NCI-H2196 treated with DMSO at 0.1 percent for 48 hours (cell line): ENCODE data around the gene SLC22A12.
"Not testable (repeated sequence)": the region's sequence is repeated elsewhere in the genome, so short reads cannot be mapped to it uniquely, and the experiment has no call there.

Experiments used
- DNase-seq: peaks from one replicate; lab custom pipeline; 2025; ENCODE audit not compliant: unreplicated experiment; lab: John Stamatoyannopoulos, UW

The SLC22A12 gene

DNA sequence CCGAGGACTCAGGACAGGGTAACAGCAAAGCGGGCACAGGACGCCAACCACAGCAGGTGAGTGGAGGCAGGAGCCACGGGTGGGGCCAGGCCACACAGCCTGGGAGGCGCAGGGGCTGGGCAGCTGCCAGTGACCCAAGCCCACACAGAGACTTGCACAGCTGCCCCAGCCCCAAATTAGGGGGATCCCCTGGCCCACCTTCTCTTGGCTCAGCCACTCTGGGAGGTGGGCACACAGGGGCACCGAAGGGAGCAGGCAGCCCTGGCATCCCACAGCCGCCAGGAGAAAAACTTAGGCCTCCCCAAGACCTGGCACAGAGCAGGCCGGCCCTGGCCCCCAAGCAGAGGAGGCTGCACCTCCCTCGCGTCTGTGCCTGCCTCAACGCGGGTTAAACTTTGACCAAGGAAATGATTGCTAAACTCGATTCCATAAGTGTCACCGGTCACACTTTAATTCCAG is at the start of gene SLC22A12:
Gene SLC22A12 (plus strand): TSS at position 458 of the 459 bp plus-strand sequence. CDS start 337 bp downstream, outside the sequence.
- no peak for DNase-seq

GRCh38 chr11:64542172-64543125 is 48.6 kb upstream of the SLC22A12 start:
- DNase-seq, result no peak

- no peak for DNase-seq
Measured at GRCh38 chr11:64543818-64544217, 47.2 kb upstream of the SLC22A12 start.

GRCh38 chr11:64544616-64545296 is 46.3 kb upstream of the SLC22A12 start:
- no peak for DNase-seq

DNA sequence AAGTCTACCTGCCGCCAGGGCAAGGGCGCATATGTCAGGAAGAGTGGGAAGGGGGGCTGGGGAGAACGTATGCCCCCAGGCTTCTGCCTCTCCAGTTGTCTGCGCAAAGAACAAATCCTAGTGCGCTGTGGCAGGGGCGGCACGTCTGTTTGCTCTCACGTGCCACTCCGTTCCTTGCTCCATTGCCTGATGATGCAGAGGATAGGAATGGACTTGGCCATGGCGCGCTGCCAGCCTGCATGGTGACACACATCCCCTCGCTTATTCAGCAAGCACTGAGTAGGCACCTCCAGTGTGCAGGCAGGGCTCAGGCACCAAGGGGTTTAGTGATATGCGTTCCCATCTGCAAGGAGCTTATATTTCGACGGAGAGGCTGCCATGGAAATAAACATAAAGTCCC is 45.4 kb upstream of the SLC22A12 start:
- no peak for DNase-seq

GRCh38 chr11:64546176-64546575 is 44.8 kb upstream of the SLC22A12 start:
- DNase-seq, result no peak

DNA sequence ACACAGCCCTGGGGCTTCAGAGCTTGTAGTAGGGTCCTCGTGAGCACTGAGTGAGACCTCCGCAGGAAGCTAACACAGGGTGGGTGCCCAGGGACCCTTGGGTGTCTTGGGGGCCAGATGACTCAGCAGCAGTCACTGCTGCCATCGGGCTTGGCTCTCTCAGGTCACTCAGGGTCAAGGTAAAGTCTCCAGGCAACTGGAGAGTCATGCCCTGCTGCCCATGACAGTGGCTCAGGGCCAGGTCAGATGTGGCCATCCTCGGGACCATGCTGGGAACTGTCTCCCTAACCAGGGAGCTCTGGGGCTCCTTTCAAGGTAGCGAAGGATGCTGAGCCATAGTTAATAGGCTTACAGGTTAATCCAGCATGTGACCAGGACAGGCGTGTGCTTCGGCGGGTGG is 44.4 kb upstream of the SLC22A12 start:
- DNase-seq, result no peak

DNA sequence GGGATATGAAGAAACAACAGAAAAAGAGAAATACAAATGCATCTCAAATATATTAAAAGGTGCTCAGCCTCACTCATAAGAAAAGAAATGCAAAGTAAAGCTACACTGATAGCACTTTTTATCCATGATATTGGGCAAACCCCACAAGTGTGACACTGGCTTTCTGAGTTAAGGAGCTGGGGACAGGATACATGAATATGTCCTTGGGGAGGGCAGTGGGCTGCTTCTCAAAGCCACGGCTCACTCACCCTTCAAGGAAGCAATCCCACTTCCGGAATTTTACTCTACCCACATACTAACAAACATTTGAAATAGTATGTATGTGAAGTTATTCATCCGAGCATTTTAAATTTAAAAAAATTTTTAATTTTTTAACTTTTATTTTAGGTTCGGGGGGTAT is 41.1 kb upstream of the SLC22A12 start:
- DNase-seq, result no peak

GRCh38 chr11:64553554-64554201 is 37.3 kb upstream of the SLC22A12 start:
- DNase-seq, result peak; percentile 8

- no peak for DNase-seq
Measured at GRCh38 chr11:64556044-64556720, 34.8 kb upstream of the SLC22A12 start.

- DNase-seq, result no peak
Measured at GRCh38 chr11:64556721-64557250, 34.2 kb upstream of the SLC22A12 start.

DNA sequence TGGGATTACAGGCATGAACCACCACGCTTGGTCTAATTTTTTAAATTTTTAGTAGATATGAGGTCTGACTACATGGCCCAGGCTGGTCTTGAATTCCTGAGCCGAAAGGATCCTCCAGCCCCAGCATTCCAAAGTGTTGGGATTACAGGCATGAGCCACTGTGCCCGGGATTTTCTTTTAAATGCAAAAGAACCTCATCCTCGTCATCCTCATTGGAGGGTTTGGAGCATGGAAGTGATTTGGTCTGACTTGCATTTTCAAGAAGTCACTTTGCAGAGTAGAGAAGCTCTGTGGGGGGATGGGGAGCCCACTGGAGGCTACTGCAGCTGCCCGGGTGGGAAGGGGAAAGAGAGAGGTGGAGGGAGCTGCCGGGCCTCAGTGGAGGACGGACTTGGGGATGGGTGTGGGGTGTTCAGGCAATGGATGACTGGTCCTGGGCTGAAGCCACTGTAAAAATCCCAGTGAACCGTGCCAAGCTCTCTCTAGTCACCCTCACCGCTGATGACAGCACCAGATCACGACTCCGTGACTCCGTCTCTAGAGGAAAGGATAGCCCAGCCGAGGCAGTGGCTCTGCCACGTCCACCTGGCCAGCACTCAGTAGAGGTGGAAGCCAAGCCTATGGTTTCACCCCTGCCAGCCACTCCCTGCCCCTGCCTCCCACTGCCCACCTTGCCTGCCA is 32.8 kb upstream of the SLC22A12 start:
- DNase-seq, result no peak

DNA sequence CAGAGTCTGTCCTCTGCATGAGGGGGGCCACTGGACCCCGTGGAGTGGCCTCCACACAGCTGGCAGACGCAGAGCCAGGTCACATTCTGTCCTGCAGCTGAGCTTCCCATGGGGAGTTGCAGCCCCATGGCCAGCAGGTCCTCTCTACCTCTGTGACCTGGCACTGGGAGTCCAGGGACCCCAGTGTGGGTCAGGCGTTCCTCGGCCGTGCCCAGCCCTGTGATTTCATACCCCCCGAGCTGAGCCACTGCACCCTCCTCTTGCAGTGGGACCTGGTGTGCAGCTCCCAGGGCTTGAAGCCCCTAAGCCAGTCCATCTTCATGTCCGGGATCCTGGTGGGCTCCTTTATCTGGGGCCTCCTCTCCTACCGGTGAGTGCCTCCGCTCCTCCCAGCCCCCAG is 32.2 kb upstream of the SLC22A12 start:
- no peak for DNase-seq

GRCh38 chr11:64559351-64560138 is 31.5 kb upstream of the SLC22A12 start:
- DNase-seq, result no peak

DNA sequence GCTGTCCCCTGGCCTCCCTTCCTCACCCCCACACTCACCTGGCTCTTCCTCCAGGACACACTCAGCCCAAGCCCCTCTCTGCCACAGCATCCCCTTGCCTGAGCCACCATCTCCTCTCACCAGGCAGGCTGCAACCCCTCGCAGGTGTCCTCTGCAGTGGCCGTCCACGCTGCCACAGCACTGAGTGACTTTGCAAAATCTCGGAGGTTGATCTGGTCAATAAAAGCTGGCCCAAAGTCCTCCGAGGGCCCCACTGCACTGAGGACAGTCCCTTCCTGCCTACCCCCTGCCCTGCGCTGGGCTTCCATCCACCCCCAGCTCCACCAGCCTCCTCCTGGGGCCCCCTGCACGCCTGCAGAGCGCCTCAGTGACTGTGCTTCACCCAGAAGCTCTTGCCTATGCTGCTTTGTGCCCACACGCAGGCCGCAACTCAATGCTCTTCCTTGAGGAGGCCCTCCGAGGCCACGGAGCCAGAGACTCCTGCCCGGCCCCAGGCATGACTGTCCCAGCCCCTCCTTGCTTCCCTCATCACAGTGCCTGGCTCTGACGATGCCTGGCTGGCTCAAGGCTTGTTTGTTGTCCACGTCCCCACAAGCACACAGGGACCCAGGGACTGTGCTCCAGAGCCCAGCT is 30.8 kb upstream of the SLC22A12 start:
- no peak for DNase-seq

DNA sequence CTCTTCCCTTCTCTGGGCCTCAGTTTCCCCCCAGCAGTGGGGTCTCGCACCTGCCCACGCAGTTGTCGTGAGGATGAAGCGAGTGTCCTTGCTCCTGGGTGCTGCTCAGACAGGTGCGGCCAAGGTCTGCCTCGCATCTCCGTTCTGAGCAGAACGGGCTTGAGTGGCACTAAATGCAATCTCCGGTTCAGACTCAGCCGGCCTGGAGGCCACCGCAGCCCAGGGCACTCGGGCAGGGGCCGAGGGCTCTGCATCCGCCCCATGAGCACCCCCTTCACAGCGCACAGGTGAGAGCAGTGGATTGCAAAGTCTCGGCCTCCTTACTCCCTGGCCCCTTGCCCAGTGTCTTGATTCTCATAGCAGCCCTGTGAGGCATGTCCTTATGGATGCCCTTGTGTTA is 30.1 kb upstream of the SLC22A12 start:
- DNase-seq, result no peak

DNA sequence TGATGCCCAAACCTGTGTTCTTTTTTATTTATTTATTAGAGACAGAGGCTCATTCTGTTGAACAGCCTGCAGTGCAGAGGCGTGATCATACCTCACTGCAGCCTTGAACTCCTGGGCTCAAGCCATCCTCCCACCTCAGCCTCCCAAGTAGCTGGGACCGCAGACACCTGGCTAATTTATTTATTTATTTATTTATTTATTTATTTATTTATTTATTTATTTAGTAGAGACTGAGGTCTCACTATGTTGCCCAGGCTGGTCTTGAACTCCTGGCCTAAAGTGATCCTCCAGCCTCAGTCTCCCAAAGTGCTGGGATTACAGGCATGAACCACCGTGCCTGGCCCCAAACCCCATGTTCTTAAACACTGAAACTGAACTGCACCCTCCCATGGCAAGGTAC is 29.6 kb upstream of the SLC22A12 start:
- not testable (repeated sequence) for DNase-seq

- no peak for DNase-seq
Measured at GRCh38 chr11:64561984-64562722, 28.9 kb upstream of the SLC22A12 start.
